ENCODE measurements around the gene FAM114A2. TPM values are rescaled to one million over a fixed set of nuclear protein-coding genes. Genes with fewer than 3 reads are reported as not detected.

The FAM114A2 gene
- total RNA-seq, 1 experiment from 2014 or later: 12.8 TPM

GRCh38 chr5:154000703-154001102, 38.0 kb downstream of the FAM114A2 start:
- H4K91ac ChIP-seq (ENCODE audit: insufficient read length, low read depth, low read length): no peak overlapping the region
- no peak overlapping the region for H2BK5ac ChIP-seq (ENCODE audit: insufficient read length, low read length)
- no peaks in the 10 kb centered on the region for H3K9me3 Mint-ChIP-seq
- no peak overlapping the region for H3K4ac ChIP-seq (ENCODE audit: low read depth, low read length)
- H3K36me3 Mint-ChIP-seq (ENCODE audit: insufficient read depth in 1 of 3, low read depth in 3 of 3): peaks cover 0 to 3% (median 0%) of the 10 kb centered on the region in 3 experiments; a peak in 2 of 7 replicates
- H2BK12ac ChIP-seq (ENCODE audit: insufficient read length, low read depth, low read length): no peak overlapping the region
- no peaks in the 10 kb centered on the region for H3K27me3 ChIP-seq (ENCODE audit: insufficient read depth, low read length)
- H3K4me1 Mint-ChIP-seq: no peaks in the 10 kb centered on the region
- H3K56ac ChIP-seq (ENCODE audit: insufficient read length, low read depth, low read length): no peak overlapping the region
- H3K9me3 ChIP-seq (ENCODE audit: control insufficient read depth, low read depth, low read length): no peaks in the 10 kb centered on the region
- no peaks in the 10 kb centered on the region for H3K23me2 ChIP-seq (ENCODE audit: insufficient read length, low read depth, low read length, poor library complexity, severe bottlenecking)
- H2BK20ac ChIP-seq (ENCODE audit: low read depth, low read length, poor library complexity, severe bottlenecking): no peak overlapping the region
- H4K20me1 ChIP-seq (ENCODE audit: control insufficient read depth, insufficient read depth, insufficient read length): no peaks in the 10 kb centered on the region
- no peak overlapping the region for H2AK5ac ChIP-seq (ENCODE audit: insufficient read length, low read length)
- no peak overlapping the region for H3K18ac ChIP-seq (ENCODE audit: insufficient read length, low read depth, low read length)
- no peaks in the 10 kb centered on the region for H3K27me3 Mint-ChIP-seq (ENCODE audit: low read depth)
- no peak overlapping the region for H3K27ac Mint-ChIP-seq
- H2BK120ac ChIP-seq (ENCODE audit: low read depth, low read length, poor library complexity, severe bottlenecking): no peak overlapping the region
- H3K27ac ChIP-seq (ENCODE audit: insufficient read length, low read depth, low read length): no peak overlapping the region
- no peak overlapping the region for H3K14ac ChIP-seq (ENCODE audit: insufficient read depth, low read length)
- H3T11ph ChIP-seq (ENCODE audit: low read length): no peak overlapping the region
- no peak overlapping the region for H3K23ac ChIP-seq (ENCODE audit: insufficient read length, low read depth, low read length)
- no peak for TF ChIP-seq CTCF (conservative IDR thresholded peaks at IDR 0.05)
- no peak overlapping the region for H3K4me2 ChIP-seq (ENCODE audit: insufficient read depth, insufficient read length, low read length)
- no peaks in the 10 kb centered on the region for H3K4me1 ChIP-seq (ENCODE audit: insufficient read depth, low read length)
- DNase-seq: no peak
- no peak overlapping the region for H4K5ac ChIP-seq (ENCODE audit: insufficient read length, low read depth, low read length)
- no peak overlapping the region for H3K4me3 Mint-ChIP-seq
- H4K8ac ChIP-seq (replicated peaks; ENCODE audit: insufficient read length, low read depth, low read length): no peak overlapping the region
- no peak overlapping the region for H2BK15ac ChIP-seq (ENCODE audit: low read depth, low read length)
- no peaks in the 10 kb centered on the region for H3K79me2 ChIP-seq (ENCODE audit: insufficient read depth, low read length)
- H2AFZ ChIP-seq (ENCODE audit: low read length): no peak overlapping the region
- no peaks in the 10 kb centered on the region for H3K79me1 ChIP-seq (ENCODE audit: insufficient read depth, low read depth, low read length, poor library complexity, severe bottlenecking)
- no peak overlapping the region for H3K9ac ChIP-seq (ENCODE audit: extremely low read depth, insufficient read length, low read length)

Data from H9 (cell line).